ENCODE data around the gene ASTN2. TPM values are rescaled to one million over a fixed set of nuclear protein-coding genes. Genes with fewer than 3 reads are reported as not detected.

The ASTN2 gene
- total and polyA plus RNA-seq, 2 experiments from 2014 or later: 7.0 to 24.6 TPM

DNA sequence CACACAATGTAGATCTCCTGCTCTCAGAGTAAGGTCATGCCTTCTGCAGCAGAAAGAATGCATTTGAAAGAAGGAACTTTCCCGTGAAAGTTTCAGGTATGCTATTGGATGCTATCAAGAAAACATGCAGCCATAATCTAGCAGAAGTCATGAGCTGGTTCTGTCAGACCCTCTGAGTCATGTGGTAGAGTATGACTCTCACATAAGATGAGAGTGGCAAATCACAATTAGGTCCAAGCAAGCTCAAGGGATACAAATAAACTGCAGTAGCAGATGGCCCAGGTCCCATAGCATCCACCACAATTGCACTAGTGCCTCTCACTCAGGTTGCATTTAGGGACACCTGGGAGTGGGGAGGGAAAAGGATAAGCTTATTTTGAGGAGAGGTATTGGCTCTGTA, 292.8 kb downstream of the ASTN2 start:
- Mint-ChIP-seq H3K9me3 (no peaks in the 10 kb centered on the region), H3K27ac (no peak overlapping the region), H3K36me3 (ENCODE audit: low read depth) (no peaks in the 10 kb centered on the region), H3K4me3 (no peak overlapping the region), H3K27me3 (ENCODE audit: insufficient read depth, low read depth, poor library complexity) (no peaks in the 10 kb centered on the region), H3K4me1 (peaks cover 4% of the 10 kb centered on the region)
- no peak for TF ChIP-seq CREB1 (CRISPR knock-in tag; IDR thresholded peaks at IDR 0.05; ENCODE audit: low read depth)
- Histone ChIP-seq H3K27ac (ENCODE audit: low read depth) (no peak overlapping the region), H3K79me2 (replicated peaks; ENCODE audit: insufficient read depth) (no peaks in the 10 kb centered on the region), H4K20me1 (replicated peaks; ENCODE audit: insufficient read depth) (no peaks in the 10 kb centered on the region), H3K27me3 (ENCODE audit: insufficient read depth) (no peaks in the 10 kb centered on the region), H3F3A (replicated peaks; ENCODE audit: low read depth) (no peaks in the 10 kb centered on the region), H3K36me3 (ENCODE audit: insufficient read depth) (no peaks in the 10 kb centered on the region), H3K4me2 (no peak overlapping the region), H3K4me3 (no peak overlapping the region), H2AFZ (no peak overlapping the region), H3K9me2 (ENCODE audit: insufficient read depth) (peaks cover 10% of the 10 kb centered on the region; the same call in 1 of the 2 replicates), H3K4me1 (ENCODE audit: insufficient read depth) (no peaks in the 10 kb centered on the region)
- DNase-seq (ENCODE audit: low spot score) (no peak), ATAC-seq (no peak)

DNA sequence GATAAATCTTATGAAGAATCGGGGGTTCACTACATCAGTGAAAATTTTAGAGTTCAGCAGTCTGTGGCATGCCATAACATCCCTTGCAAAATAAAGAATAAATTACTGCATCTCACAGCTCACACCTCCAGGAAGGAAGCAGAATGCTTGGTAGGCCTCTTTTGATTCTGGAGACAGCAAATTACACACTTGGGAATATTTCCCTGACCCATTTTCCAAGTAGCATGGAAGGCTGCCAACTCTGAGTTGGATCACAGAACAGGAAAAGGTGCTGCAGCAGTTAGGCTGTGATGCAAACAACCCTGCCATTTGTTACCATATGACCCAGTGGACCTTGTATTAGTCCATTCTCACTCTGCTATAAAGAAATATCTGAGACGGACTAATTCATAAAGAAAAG, 293.5 kb downstream of the ASTN2 start:
- Mint-ChIP-seq H3K4me1 (peaks cover 4% of the 10 kb centered on the region), H3K27me3 (ENCODE audit: insufficient read depth, low read depth, poor library complexity) (no peaks in the 10 kb centered on the region), H3K27ac (no peak overlapping the region), H3K4me3 (no peak overlapping the region), H3K36me3 (ENCODE audit: low read depth) (no peaks in the 10 kb centered on the region), H3K9me3 (no peaks in the 10 kb centered on the region)
- Histone ChIP-seq H3K4me2 (no peak overlapping the region), H3K4me3 (no peak overlapping the region), H3F3A (replicated peaks; ENCODE audit: low read depth) (no peaks in the 10 kb centered on the region), H3K27me3 (ENCODE audit: insufficient read depth) (no peaks in the 10 kb centered on the region), H2AFZ (no peak overlapping the region), H3K27ac (ENCODE audit: low read depth) (no peak overlapping the region), H3K79me2 (replicated peaks; ENCODE audit: insufficient read depth) (no peaks in the 10 kb centered on the region), H3K36me3 (ENCODE audit: insufficient read depth) (no peaks in the 10 kb centered on the region), H4K20me1 (replicated peaks; ENCODE audit: insufficient read depth) (no peaks in the 10 kb centered on the region), H3K9me2 (ENCODE audit: insufficient read depth) (peaks cover 10% of the 10 kb centered on the region; the same call in 1 of the 2 replicates), H3K4me1 (ENCODE audit: insufficient read depth) (no peaks in the 10 kb centered on the region)
- ATAC-seq (no peak), DNase-seq (ENCODE audit: low spot score) (no peak)
- TF ChIP-seq, protein P1, sequence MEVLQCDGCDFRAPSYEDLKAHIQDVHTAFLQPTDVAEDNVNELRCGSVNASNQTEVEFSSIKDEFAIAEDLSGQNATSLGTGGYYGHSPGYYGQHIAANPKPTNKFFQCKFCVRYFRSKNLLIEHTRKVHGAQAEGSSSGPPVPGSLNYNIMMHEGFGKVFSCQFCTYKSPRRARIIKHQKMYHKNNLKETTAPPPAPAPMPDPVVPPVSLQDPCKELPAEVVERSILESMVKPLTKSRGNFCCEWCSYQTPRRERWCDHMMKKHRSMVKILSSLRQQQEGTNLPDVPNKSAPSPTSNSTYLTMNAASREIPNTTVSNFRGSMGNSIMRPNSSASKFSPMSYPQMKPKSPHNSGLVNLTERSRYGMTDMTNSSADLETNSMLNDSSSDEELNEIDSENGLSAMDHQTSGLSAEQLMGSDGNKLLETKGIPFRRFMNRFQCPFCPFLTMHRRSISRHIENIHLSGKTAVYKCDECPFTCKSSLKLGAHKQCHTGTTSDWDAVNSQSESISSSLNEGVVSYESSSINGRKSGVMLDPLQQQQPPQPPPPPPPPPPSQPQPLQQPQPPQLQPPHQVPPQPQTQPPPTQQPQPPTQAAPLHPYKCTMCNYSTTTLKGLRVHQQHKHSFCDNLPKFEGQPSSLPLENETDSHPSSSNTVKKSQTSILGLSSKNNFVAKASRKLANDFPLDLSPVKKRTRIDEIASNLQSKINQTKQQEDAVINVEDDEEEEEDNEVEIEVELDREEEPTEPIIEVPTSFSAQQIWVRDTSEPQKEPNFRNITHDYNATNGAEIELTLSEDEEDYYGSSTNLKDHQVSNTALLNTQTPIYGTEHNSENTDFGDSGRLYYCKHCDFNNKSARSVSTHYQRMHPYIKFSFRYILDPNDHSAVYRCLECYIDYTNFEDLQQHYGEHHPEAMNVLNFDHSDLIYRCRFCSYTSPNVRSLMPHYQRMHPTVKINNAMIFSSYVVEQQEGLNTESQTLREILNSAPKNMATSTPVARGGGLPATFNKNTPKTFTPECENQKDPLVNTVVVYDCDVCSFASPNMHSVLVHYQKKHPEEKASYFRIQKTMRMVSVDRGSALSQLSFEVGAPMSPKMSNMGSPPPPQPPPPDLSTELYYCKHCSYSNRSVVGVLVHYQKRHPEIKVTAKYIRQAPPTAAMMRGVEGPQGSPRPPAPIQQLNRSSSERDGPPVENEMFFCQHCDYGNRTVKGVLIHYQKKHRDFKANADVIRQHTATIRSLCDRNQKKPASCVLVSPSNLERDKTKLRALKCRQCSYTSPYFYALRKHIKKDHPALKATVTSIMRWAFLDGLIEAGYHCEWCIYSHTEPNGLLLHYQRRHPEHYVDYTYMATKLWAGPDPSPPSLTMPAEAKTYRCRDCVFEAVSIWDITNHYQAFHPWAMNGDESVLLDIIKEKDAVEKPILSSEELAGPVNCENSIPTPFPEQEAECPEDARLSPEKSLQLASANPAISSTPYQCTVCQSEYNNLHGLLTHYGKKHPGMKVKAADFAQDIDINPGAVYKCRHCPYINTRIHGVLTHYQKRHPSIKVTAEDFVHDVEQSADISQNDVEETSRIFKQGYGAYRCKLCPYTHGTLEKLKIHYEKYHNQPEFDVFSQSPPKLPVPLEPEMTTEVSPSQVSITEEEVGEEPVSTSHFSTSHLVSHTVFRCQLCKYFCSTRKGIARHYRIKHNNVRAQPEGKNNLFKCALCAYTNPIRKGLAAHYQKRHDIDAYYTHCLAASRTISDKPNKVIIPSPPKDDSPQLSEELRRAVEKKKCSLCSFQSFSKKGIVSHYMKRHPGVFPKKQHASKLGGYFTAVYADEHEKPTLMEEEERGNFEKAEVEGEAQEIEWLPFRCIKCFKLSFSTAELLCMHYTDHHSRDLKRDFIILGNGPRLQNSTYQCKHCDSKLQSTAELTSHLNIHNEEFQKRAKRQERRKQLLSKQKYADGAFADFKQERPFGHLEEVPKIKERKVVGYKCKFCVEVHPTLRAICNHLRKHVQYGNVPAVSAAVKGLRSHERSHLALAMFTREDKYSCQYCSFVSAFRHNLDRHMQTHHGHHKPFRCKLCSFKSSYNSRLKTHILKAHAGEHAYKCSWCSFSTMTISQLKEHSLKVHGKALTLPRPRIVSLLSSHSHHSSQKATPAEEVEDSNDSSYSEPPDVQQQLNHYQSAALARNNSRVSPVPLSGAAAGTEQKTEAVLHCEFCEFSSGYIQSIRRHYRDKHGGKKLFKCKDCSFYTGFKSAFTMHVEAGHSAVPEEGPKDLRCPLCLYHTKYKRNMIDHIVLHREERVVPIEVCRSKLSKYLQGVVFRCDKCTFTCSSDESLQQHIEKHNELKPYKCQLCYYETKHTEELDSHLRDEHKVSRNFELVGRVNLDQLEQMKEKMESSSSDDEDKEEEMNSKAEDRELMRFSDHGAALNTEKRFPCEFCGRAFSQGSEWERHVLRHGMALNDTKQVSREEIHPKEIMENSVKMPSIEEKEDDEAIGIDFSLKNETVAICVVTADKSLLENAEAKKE (CRISPR knock-in tag; IDR thresholded peaks at IDR 0.05): no peak
- TF ChIP-seq JUNB (IDR thresholded peaks at IDR 0.05; ENCODE audit: unreplicated experiment) (no peak), ZNF114 (CRISPR knock-in tag; IDR thresholded peaks at IDR 0.05) (no peak), CREB1 (CRISPR knock-in tag; IDR thresholded peaks at IDR 0.05; ENCODE audit: low read depth) (no peak), EZH2 (IDR thresholded peaks at IDR 0.05; ENCODE audit: low read depth, unreplicated experiment) (no peak)
- TF ChIP-seq, protein P2, sequence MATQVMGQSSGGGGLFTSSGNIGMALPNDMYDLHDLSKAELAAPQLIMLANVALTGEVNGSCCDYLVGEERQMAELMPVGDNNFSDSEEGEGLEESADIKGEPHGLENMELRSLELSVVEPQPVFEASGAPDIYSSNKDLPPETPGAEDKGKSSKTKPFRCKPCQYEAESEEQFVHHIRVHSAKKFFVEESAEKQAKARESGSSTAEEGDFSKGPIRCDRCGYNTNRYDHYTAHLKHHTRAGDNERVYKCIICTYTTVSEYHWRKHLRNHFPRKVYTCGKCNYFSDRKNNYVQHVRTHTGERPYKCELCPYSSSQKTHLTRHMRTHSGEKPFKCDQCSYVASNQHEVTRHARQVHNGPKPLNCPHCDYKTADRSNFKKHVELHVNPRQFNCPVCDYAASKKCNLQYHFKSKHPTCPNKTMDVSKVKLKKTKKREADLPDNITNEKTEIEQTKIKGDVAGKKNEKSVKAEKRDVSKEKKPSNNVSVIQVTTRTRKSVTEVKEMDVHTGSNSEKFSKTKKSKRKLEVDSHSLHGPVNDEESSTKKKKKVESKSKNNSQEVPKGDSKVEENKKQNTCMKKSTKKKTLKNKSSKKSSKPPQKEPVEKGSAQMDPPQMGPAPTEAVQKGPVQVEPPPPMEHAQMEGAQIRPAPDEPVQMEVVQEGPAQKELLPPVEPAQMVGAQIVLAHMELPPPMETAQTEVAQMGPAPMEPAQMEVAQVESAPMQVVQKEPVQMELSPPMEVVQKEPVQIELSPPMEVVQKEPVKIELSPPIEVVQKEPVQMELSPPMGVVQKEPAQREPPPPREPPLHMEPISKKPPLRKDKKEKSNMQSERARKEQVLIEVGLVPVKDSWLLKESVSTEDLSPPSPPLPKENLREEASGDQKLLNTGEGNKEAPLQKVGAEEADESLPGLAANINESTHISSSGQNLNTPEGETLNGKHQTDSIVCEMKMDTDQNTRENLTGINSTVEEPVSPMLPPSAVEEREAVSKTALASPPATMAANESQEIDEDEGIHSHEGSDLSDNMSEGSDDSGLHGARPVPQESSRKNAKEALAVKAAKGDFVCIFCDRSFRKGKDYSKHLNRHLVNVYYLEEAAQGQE (IDR thresholded peaks at IDR 0.05; ENCODE audit: unreplicated experiment): no peak
- TF ChIP-seq, protein P3, sequence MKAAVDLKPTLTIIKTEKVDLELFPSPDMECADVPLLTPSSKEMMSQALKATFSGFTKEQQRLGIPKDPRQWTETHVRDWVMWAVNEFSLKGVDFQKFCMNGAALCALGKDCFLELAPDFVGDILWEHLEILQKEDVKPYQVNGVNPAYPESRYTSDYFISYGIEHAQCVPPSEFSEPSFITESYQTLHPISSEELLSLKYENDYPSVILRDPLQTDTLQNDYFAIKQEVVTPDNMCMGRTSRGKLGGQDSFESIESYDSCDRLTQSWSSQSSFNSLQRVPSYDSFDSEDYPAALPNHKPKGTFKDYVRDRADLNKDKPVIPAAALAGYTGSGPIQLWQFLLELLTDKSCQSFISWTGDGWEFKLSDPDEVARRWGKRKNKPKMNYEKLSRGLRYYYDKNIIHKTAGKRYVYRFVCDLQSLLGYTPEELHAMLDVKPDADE (IDR thresholded peaks at IDR 0.05): no peak

Measured in GM23338 (cell line).